VCaP (cell line): Measurements from ENCODE around the gene TMEM107.
A peak's percentile ranks its signal among the peaks of the same experiment; 100 is the strongest.
"Not testable (repeated sequence)": the region's sequence is repeated elsewhere in the genome, so short reads cannot be mapped to it uniquely, and the experiment has no call there.

Experiments
- H3K27ac ChIP-seq: fragments of 450-650 bp; 2 replicates; pipeline ENCODE4 v1.5.1; 2017
- TF ChIP-seq, protein P1 (sequence below): fragments of 450-650 bp; conservative IDR thresholded peaks from 2 replicates; pipeline ENCODE4 v1.5.1; 2017; ENCODE audit warnings: mild to moderate bottlenecking, moderate library complexity

Gene TMEM107

DNA sequence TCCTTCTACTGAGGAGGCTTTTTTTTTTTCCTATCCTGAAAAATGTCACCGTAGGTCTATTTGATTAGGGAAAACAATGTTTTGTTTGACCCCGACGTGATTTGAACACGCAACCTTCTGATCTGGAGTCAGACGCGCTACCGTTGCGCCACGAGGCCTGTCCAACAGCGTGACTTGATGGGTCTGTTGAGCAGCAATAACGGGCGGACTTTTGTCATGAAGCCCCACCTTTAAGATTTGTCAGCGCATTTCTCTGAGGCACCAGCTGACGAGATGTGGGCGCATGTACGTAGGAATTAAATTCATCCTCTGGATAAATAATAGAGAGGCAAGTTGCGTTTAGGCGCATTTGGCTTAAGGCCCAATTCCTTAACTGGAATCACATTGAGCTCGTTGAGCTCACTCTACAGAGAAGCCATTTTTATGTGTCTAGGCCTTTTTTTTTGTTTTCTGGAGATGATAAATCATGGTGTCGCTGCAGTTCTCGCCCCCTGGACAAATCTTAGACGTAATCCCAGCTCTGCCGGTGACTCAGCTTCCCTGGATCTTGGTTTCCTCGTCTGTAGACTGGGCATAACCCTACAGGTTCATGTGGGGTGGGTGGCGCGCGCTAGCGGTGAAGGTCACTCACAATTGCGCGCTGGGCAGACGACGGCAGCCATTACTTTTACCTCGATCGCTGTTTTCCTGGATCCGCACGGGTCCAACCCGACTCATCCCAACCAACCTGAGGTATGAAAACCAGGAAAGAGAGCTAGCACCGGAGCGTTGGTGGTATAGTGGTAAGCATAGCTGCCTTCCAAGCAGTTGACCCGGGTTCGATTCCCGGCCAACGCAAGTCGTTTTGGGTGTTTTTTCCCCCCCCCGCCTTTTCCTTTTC lies 44.8 kb upstream of the TMEM107 start:
- TF ChIP-seq, protein P1, sequence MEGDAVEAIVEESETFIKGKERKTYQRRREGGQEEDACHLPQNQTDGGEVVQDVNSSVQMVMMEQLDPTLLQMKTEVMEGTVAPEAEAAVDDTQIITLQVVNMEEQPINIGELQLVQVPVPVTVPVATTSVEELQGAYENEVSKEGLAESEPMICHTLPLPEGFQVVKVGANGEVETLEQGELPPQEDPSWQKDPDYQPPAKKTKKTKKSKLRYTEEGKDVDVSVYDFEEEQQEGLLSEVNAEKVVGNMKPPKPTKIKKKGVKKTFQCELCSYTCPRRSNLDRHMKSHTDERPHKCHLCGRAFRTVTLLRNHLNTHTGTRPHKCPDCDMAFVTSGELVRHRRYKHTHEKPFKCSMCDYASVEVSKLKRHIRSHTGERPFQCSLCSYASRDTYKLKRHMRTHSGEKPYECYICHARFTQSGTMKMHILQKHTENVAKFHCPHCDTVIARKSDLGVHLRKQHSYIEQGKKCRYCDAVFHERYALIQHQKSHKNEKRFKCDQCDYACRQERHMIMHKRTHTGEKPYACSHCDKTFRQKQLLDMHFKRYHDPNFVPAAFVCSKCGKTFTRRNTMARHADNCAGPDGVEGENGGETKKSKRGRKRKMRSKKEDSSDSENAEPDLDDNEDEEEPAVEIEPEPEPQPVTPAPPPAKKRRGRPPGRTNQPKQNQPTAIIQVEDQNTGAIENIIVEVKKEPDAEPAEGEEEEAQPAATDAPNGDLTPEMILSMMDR: no peak
- H3K27ac ChIP-seq: peak overlapping the region; percentile 90

GRCh38 chr17:8214000-8214399 lies 37.8 kb upstream of the TMEM107 start:
- not testable (repeated sequence) for H3K27ac ChIP-seq

GRCh38 chr17:8212312-8213180 lies 36.4 kb upstream of the TMEM107 start:
- no peak overlapping the region for H3K27ac ChIP-seq
- TF ChIP-seq, protein P1: no peak

GRCh38 chr17:8210761-8211458 lies 34.7 kb upstream of the TMEM107 start:
- peak overlapping the region; percentile 60 for H3K27ac ChIP-seq
- TF ChIP-seq, protein P1: no peak

DNA sequence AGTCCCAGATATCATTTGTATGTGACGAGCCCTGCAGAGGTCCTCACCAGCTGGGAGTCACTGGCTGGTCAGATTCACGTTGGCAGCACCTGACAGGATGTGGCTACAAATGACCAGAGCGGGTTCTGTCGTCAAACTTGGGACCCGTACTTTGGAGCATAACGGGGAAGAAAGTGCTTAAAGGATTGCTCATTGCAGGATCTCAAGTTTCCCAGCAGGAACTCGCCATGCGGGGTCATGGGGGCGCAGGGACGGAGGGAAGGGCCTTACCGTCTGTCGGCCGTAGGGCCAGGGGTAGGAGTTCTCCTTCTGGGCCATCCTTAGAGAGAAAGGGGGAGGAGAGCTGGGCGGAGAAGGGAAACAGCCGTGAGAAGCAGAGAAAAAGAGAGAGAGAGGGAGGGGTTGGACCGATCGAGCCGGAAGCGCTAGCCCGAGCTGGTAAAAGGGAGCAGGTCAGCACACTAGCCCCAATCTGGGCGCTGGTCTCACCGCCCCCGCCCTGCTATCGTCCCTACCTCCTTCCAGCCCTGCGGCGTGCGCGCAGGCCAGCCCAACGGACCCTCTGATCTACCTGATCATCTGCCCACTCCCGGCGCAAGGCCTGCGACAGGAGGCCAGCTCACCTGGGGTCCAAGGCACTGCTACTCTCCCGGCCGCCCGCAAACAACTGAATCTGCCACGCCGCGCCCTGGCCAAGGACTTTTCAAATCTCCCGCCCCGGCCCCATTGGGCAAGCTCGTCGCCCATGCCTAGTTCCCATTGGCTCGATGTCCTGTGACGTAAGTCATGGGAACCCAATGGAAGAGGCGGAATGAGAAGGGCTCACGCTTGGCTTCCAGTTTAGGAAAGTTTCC lies 34.0 kb upstream of the TMEM107 start, which contains the start of gene AURKB:
TSS of gene AURKB (minus strand) at position 669 of the 854 bp plus-strand sequence. CDS start at position 318, 351 bp downstream.
- TF ChIP-seq, protein P1: no peak
- peak within 1 kb of the TSS; percentile 60 for H3K27ac ChIP-seq

- TF ChIP-seq, protein P1: no peak
- no peak overlapping the region for H3K27ac ChIP-seq
Measured at GRCh38 chr17:8206536-8206935, 30.4 kb upstream of the TMEM107 start.
